SK-N-SH (cell line): Measurements from ENCODE around the gene RAPSN. TPM values are rescaled to one million over a fixed set of nuclear protein-coding genes. Genes with fewer than 3 reads are reported as not detected.

Experiments used
- CTCF ChIA-PET: fragments of 300-600, 350-600 bp; formaldehyde crosslinking; extraction: SDS; loops from one replicate; lab custom pipeline; 2021; lab: Yijun Ruan, JAX
- POLR2A ChIA-PET: fragments of 350-600 bp; sonication (Branson Sonifier 250); formaldehyde crosslinking; extraction: SDS; loops from one replicate; lab custom pipeline; 2020; ENCODE audit warnings: antibody characterized with exemption, inconsistent platforms; lab: Yijun Ruan, JAX
- DNase-seq: peaks from one replicate; pipeline ENCODE4 v3.0.0; 2012
- H2AFZ ChIP-seq: fragments of 200-600 bp; sonication (generic); 2 replicates; pipeline ENCODE4 v1.8.1; 2016; ENCODE audit warnings: antibody characterized with exemption, mild to moderate bottlenecking, low read depth
- H3F3A ChIP-seq: fragments of 200-600 bp; sonication (generic); replicated peaks from 2 replicates; pipeline ENCODE3; 2016; ENCODE audit warnings: antibody characterized with exemption, mild to moderate bottlenecking; ENCODE audit not compliant: insufficient read depth
- H3K27ac ChIP-seq, 2 experiments: fragments of 200-500 bp in 1 of 2; fragments of 200-600 bp in 1 of 2; sonication (Bioruptor generic) in 1 of 2; sonication (generic), shearing (Covaris generic) in 1 of 2; 2 replicates each; pipeline versions ENCODE4 v1.5.1 to v1.6.1; 2014 to 2016; ENCODE audit warnings: low read depth in 2 of 2, inconsistent platforms in 1 of 2, low read length in 1 of 2, mild to moderate bottlenecking in 1 of 2, mixed read lengths in 1 of 2
- H3K27me3 ChIP-seq: fragments of 200-600 bp; sonication (generic), shearing (Covaris generic); 2 replicates; pipeline ENCODE4 v1.6.1; 2016; ENCODE audit warnings: mixed run types; ENCODE audit not compliant: insufficient read depth
- H3K36me3 ChIP-seq, 2 experiments: fragments of 200-500 bp in 1 of 2; fragments of 200-600 bp in 1 of 2; sonication (Bioruptor generic) in 1 of 2; sonication (generic) in 1 of 2; replicated peaks in 1 of 2; 2 replicates each; pipeline versions ENCODE3 to v1.5.1; 2014 to 2016; ENCODE audit warnings: low read length in 1 of 2, mild to moderate bottlenecking in 1 of 2; ENCODE audit not compliant: insufficient read depth in 2 of 2, control insufficient read depth in 1 of 2
- H3K4me1 ChIP-seq, 2 experiments: fragments of 200-500 bp in 1 of 2; fragments of 200-600 bp in 1 of 2; sonication (Bioruptor generic) in 1 of 2; sonication (generic), shearing (Covaris generic) in 1 of 2; 2 replicates each; pipeline versions ENCODE4 v1.5.1 to v1.6.1; 2014 to 2016; ENCODE audit warnings: low read depth in 1 of 2, low read length in 1 of 2, mixed run types in 1 of 2; ENCODE audit not compliant: insufficient read depth in 2 of 2, control insufficient read depth in 1 of 2
- H3K4me2 ChIP-seq: fragments of 200-600 bp; sonication (generic), shearing (Covaris generic); 2 replicates; pipeline ENCODE4 v1.6.1; 2017; ENCODE audit warnings: mixed run types
- H3K4me3 ChIP-seq, 2 experiments: fragments of 200-500 bp in 1 of 2; fragments of 200-600 bp in 1 of 2; sonication (Bioruptor generic) in 1 of 2; sonication (generic), shearing (Covaris generic) in 1 of 2; 2 replicates each; pipeline versions ENCODE4 v1.5.1 to v1.8.1; 2014 to 2016; ENCODE audit warnings: low read depth in 2 of 2, inconsistent platforms in 1 of 2, low read length in 1 of 2, mild to moderate bottlenecking in 1 of 2, mixed read lengths in 1 of 2, moderate library complexity in 1 of 2
- H3K79me2 ChIP-seq: fragments of 200-600 bp; sonication (generic); 2 replicates; pipeline ENCODE4 v1.8.1; 2017; ENCODE audit warnings: mild to moderate bottlenecking; ENCODE audit not compliant: insufficient read depth
- H3K9ac ChIP-seq: fragments of 200-600 bp; sonication (generic); 2 replicates; pipeline ENCODE4 v1.6.1; 2017; ENCODE audit warnings: mixed run types
- H3K9me2 ChIP-seq: fragments of 200-600 bp; sonication (generic); 2 replicates; pipeline ENCODE4 v1.6.1; 2017; ENCODE audit warnings: mixed run types
- H3K9me3 ChIP-seq: fragments of 200-600 bp; sonication (generic); 2 replicates; pipeline ENCODE4 v1.6.1; 2017; ENCODE audit warnings: mixed run types, mild to moderate bottlenecking, moderate library complexity
- H4K20me1 ChIP-seq: fragments of 200-600 bp; sonication (generic); 2 replicates; pipeline ENCODE4 v1.6.1; 2017; ENCODE audit warnings: mild to moderate bottlenecking, mixed run types; ENCODE audit not compliant: insufficient read depth
- EZH2phosphoT487 ChIP-seq: fragments of 200-600 bp; sonication (generic); IDR thresholded peaks from 2 replicates; pipeline ENCODE4 v1.6.1; 2017; ENCODE audit warnings: low read depth, mixed run types, mild to moderate bottlenecking, antibody characterized with exemption, moderate library complexity, borderline replicate concordance
- FOSL2 ChIP-seq: IDR thresholded peaks from 2 replicates; pipeline ENCODE4 v1.4.0; 2012; ENCODE audit warnings: low read depth, mild to moderate bottlenecking, moderate library complexity, borderline replicate concordance
- GATA2 ChIP-seq: sonication (generic); formaldehyde crosslinking; IDR thresholded peaks from 2 replicates; pipeline ENCODE4 v1.5.0; 2020; ENCODE audit warnings: mild to moderate bottlenecking, missing genetic modification reagents
- JUND ChIP-seq: IDR thresholded peaks from 2 replicates; pipeline ENCODE4 v1.4.0; 2012
- MEF2A ChIP-seq: IDR thresholded peaks from 2 replicates; pipeline ENCODE4 v1.4.0; 2012; ENCODE audit warnings: low read depth, borderline replicate concordance
- NFIC ChIP-seq: IDR thresholded peaks from 2 replicates; pipeline ENCODE4 v1.4.0; 2012; ENCODE audit warnings: borderline replicate concordance
- RAD21 ChIP-seq: IDR thresholded peaks from 2 replicates; pipeline ENCODE4 v1.6.1; 2012; ENCODE audit warnings: mild to moderate bottlenecking, low read length
- RCOR1 ChIP-seq: fragments of 150-350 bp; IDR thresholded peaks from 2 replicates; pipeline ENCODE4 v1.6.1; 2017; ENCODE audit warnings: antibody characterized with exemption, low read length
- REST ChIP-seq: IDR thresholded peaks from 2 replicates; pipeline ENCODE4 v1.6.1; 2012; ENCODE audit warnings: mild to moderate bottlenecking, low read depth, low read length, moderate library complexity
- RFX5 ChIP-seq: IDR thresholded peaks from 2 replicates; pipeline ENCODE4 v1.6.1; 2012; ENCODE audit warnings: mild to moderate bottlenecking, improper control_type of control experiment, low read length
- SIN3A ChIP-seq: IDR thresholded peaks from 2 replicates; pipeline ENCODE4 v1.6.1; 2012; ENCODE audit warnings: low read depth, mild to moderate bottlenecking, low read length, moderate library complexity, borderline replicate concordance
- SMC3 ChIP-seq: IDR thresholded peaks from 2 replicates; pipeline ENCODE4 v1.6.1; 2012; ENCODE audit warnings: low read depth, low read length, improper control_type of control experiment
- TCF12 ChIP-seq: IDR thresholded peaks from 2 replicates; pipeline ENCODE4 v1.4.0; 2012
- TEAD4 ChIP-seq: IDR thresholded peaks from 2 replicates; pipeline ENCODE4 v1.4.0; 2012; ENCODE audit warnings: mild to moderate bottlenecking, borderline replicate concordance; ENCODE audit not compliant: insufficient read depth
- ZBTB33 ChIP-seq: IDR thresholded peaks from 2 replicates; pipeline ENCODE4 v1.4.0; 2012; ENCODE audit warnings: low read depth, borderline replicate concordance
- WGBS: methylation state at CpG from one replicate; pipeline ENCODE4 v1.1.6; 2017; ENCODE audit warnings: low lambda C conversion rate; 5-methylcytosine and 5-hydroxymethylcytosine counted together
- polyA plus RNA-seq, 3 experiments: library from polyadenylated mRNA; depleted of rRNA; stranded (reverse); fragments of >200 nt; gene quantifications; 2 replicates each; pipeline ENCODE4 v1.2.3, GENCODE V29; 2012
- TF ChIP-seq, protein P1 (sequence below): fragments of 150-350 bp; IDR thresholded peaks from 2 replicates; pipeline ENCODE4 v1.6.1; 2017; ENCODE audit warnings: antibody characterized with exemption, low read length, low read depth, borderline replicate concordance

Gene RAPSN
- polyA plus RNA-seq, 1 of the 3 experiments (the other 2 are of a cell fraction), result 0.07 TPM

DNA sequence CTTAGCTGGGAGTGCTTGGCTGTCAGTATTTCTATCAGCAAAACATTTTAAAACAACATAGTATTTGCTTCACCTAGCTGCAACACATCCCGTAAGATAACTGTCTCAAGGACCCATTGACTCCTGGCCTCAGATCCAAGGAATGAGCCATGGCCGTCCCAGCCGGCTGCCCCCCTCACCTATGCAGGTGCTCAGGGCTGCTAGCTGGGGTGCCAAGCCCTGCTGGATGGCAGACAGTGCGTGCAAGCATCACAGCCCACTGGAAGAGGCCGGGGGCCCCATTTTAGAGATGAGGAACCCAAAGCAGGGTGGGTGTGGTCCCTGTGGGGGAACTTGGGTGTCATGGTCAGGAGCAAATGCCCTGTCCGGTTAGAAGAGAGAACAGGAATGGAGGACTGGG is 31.2 kb downstream of the RAPSN start (continued):
- no peak for TF ChIP-seq REST
- TF ChIP-seq NFIC, result no peak
- TF ChIP-seq TEAD4, result no peak
- TF ChIP-seq ZBTB33, result no peak
- no peak for TF ChIP-seq EZH2phosphoT487
- no peak for TF ChIP-seq SIN3A

GRCh38 chr11:47415949-47416472 is 32.9 kb downstream of the RAPSN start:
- Histone ChIP-seq H3K4me3 (no peak overlapping the region), H3F3A (peaks cover 38% of the 10 kb centered on the region), H3K27ac (peak overlapping the region; percentile 71 to 83), H3K9ac (peak overlapping the region; percentile 44; the same call in 1 of the 2 replicates), H3K27me3 (no peaks in the 10 kb centered on the region), H3K4me1 (peaks cover 12 to 15% of the 10 kb centered on the region in 2 experiments; a peak in 3 of 4 replicates), H3K9me2 (no peaks in the 10 kb centered on the region), H4K20me1 (0 out of 2 replicates have a peak, but pooled peaks cover 3% of the 10 kb centered on the region), H3K79me2 (peaks cover 17% of the 10 kb centered on the region; the same call in 1 of the 2 replicates), H3K36me3 (peaks cover 53 to 63% of the 10 kb centered on the region in 2 experiments), H2AFZ (no peak overlapping the region), H3K9me3 (no peaks in the 10 kb centered on the region), H3K4me2 (peak overlapping the region; percentile 59)
- POLR2A ChIA-PET, result interaction anchor here (0.7 kb wide), 1 partner anchor 10 kb away, joined by 3 read pairs; the partner anchor contains the start of gene PSMC3
- WGBS, result 18% methylated on average over 6 of the region's 13 CpGs
- CTCF ChIA-PET, result interaction anchor here (0.7 to 1.7 kb wide), 4 partner anchors 9 to 61 kb away, joined by 3 to 6 read pairs (median 4); no protein-coding TSS in a partner anchor
- DNase-seq, result no peak
- TF ChIP-seq RCOR1 (no peak), ZBTB33 (0 out of 2 replicates have a peak, but pooled peaks have one; percentile 48), RFX5 (no peak), FOSL2 (peak; percentile 74; the same call in 1 of the 2 replicates), JUND (peak; percentile 81), REST (no peak), TEAD4 (peak; percentile 76), SIN3A (0 out of 2 replicates have a peak, but pooled peaks have one; percentile 86), RAD21 (no peak), MEF2A (no peak), EZH2phosphoT487 (no peak), GATA2 (CRISPR knock-in tag) (no peak), TCF12 (peak; percentile 67; the same call in 1 of the 2 replicates), SMC3 (no peak)
- TF ChIP-seq, protein P1, sequence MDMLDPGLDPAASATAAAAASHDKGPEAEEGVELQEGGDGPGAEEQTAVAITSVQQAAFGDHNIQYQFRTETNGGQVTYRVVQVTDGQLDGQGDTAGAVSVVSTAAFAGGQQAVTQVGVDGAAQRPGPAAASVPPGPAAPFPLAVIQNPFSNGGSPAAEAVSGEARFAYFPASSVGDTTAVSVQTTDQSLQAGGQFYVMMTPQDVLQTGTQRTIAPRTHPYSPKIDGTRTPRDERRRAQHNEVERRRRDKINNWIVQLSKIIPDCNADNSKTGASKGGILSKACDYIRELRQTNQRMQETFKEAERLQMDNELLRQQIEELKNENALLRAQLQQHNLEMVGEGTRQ, result no peak
